ENCODE measurements around the gene IL3.

Gene IL3

GRCh38 chr5:132060501-132061161, at the start of gene IL3:
TSS of gene IL3 (plus strand) at chr5:132060655. CDS start at chr5:132060707, 52 bp downstream.
- no peaks in the 10 kb centered on the region for H3K4me1 ChIP-seq (ENCODE audit: control insufficient read depth in 1 of 2, insufficient read depth in 1 of 2, low read depth in 1 of 2, low read length in 1 of 2)
- H3K36me3 ChIP-seq = no peaks in the 10 kb centered on the region
- no peak within 1 kb of the TSS for H3K4me3 ChIP-seq (ENCODE audit: low read depth in 1 of 2, low read length in 1 of 2)
- no peak for TF ChIP-seq CTCF (IDR thresholded peaks at IDR 0.05)
- H3K9me3 ChIP-seq = no peaks in the 10 kb centered on the region
- no peak within 1 kb of the TSS for H3K27ac ChIP-seq
- H3K27me3 ChIP-seq = no peaks in the 10 kb centered on the region

- Histone ChIP-seq H3K27me3 (peaks cover 85% of the 10 kb centered on the region), H3K27ac (no peak overlapping the region), H3K4me1 (ENCODE audit: control insufficient read depth in 1 of 2, insufficient read depth in 1 of 2, low read depth in 1 of 2, low read length in 1 of 2) (peaks cover 0 to 9% of the 10 kb centered on the region in 2 experiments), H3K36me3 (no peaks in the 10 kb centered on the region), H3K4me3 (ENCODE audit: low read depth in 1 of 2, low read length in 1 of 2) (peak overlapping the region in 1 of 2 experiments; percentile 52), H3K9me3 (no peaks in the 10 kb centered on the region)
- TF ChIP-seq CTCF (IDR thresholded peaks at IDR 0.05) = no peak
These were observed 49.4 kb upstream of the IL3 start for GRCh38 chr5:132010989-132011621.

- TF ChIP-seq CTCF (IDR thresholded peaks at IDR 0.05) = no peak
- Histone ChIP-seq H3K9me3 (no peaks in the 10 kb centered on the region), H3K27me3 (peaks cover 92% of the 10 kb centered on the region), H3K36me3 (no peaks in the 10 kb centered on the region), H3K27ac (no peak within 1 kb of the TSS), H3K4me1 (ENCODE audit: control insufficient read depth in 1 of 2, insufficient read depth in 1 of 2, low read depth in 1 of 2, low read length in 1 of 2) (peaks cover 0 to 9% of the 10 kb centered on the region in 2 experiments), H3K4me3 (ENCODE audit: low read depth in 1 of 2, low read length in 1 of 2) (peak within 1 kb of the TSS; percentile 20 to 52)
These were observed 48.7 kb upstream of the IL3 start, which contains the start of gene ACSL6 for GRCh38 chr5:132011622-132012343. TSS of gene ACSL6 (minus strand) at chr5:132011658. CDS start at chr5:132011553, 105 bp downstream.

GRCh38 chr5:132012371-132013005, 48.0 kb upstream of the IL3 start:
- no peak overlapping the region for H3K27ac ChIP-seq
- TF ChIP-seq CTCF (IDR thresholded peaks at IDR 0.05) = no peak
- H3K27me3 ChIP-seq = peaks cover 99% of the 10 kb centered on the region
- H3K4me1 ChIP-seq (ENCODE audit: control insufficient read depth in 1 of 2, insufficient read depth in 1 of 2, low read depth in 1 of 2, low read length in 1 of 2) = peaks cover 0 to 9% of the 10 kb centered on the region in 2 experiments
- no peak overlapping the region for H3K4me3 ChIP-seq (ENCODE audit: low read depth in 1 of 2, low read length in 1 of 2)
- no peaks in the 10 kb centered on the region for H3K36me3 ChIP-seq
- no peaks in the 10 kb centered on the region for H3K9me3 ChIP-seq

- peaks cover 100% of the 10 kb centered on the region for H3K27me3 ChIP-seq
- no peak for TF ChIP-seq CTCF (IDR thresholded peaks at IDR 0.05)
- no peaks in the 10 kb centered on the region for H3K36me3 ChIP-seq
- H3K4me3 ChIP-seq (ENCODE audit: low read depth in 1 of 2, low read length in 1 of 2) = no peak overlapping the region
- no peaks in the 10 kb centered on the region for H3K9me3 ChIP-seq
- peaks cover 0 to 9% of the 10 kb centered on the region in 2 experiments for H3K4me1 ChIP-seq (ENCODE audit: control insufficient read depth in 1 of 2, insufficient read depth in 1 of 2, low read depth in 1 of 2, low read length in 1 of 2)
- no peak overlapping the region for H3K27ac ChIP-seq
These were observed 47.3 kb upstream of the IL3 start for GRCh38 chr5:132013006-132013689.
